Coronary artery (tissue), 2 donors: ENCODE data around the gene NRXN2.

Source experiments
- DNase-seq: peaks from one replicate; pipeline ENCODE4 v3.0.0-alpha.2; 2017; ENCODE audit warnings: low spot score
- H3K27ac ChIP-seq, 2 donors: fragments of 200-600 bp; sonication (generic); one replicate each; pipeline ENCODE4 v1.5.1; 2016 to 2019
- H3K4me3 ChIP-seq: fragments of 200-600 bp; sonication (generic); 2 replicates; pipeline ENCODE4 v1.5.1; 2016; ENCODE audit warnings: mild to moderate bottlenecking, moderate library complexity
- TF ChIP-seq, protein P1 (sequence below): fragments of 200-600 bp; sonication (generic); IDR thresholded peaks from one replicate; pipeline ENCODE4 v1.5.1; 2019; ENCODE audit warnings: antibody characterized with exemption

Gene NRXN2

DNA sequence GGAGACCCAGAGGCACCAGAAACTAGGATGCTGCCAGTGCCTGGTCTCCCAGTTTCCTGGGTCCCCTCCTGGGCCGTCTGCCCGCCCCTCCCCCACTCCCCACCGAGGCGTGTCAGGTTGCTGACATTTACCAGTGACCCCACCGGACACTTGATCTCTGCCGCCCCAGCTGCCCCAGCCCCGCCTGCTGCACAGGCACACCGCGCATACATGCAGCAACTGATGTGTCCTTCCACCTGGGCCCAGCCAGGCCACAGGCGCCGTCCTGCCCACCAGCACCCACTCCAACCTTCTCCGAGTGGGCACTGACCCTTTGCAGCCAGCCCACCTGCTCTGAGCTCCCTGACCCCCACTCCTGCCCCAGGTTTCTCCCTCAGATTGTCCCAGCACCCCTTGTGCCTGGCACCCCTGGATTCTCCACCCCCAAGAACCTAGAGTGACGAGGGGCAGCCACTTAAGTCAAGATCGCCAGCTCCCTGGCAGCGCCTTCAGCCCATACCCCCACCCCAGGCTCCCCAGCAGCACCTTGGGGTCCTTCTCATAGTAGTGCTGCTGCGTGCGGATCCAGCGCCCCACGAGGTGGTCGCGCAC lies 36.2 kb upstream of the NRXN2 start:
- H3K4me3 ChIP-seq = peak overlapping the region; percentile 72
- TF ChIP-seq, protein P1, sequence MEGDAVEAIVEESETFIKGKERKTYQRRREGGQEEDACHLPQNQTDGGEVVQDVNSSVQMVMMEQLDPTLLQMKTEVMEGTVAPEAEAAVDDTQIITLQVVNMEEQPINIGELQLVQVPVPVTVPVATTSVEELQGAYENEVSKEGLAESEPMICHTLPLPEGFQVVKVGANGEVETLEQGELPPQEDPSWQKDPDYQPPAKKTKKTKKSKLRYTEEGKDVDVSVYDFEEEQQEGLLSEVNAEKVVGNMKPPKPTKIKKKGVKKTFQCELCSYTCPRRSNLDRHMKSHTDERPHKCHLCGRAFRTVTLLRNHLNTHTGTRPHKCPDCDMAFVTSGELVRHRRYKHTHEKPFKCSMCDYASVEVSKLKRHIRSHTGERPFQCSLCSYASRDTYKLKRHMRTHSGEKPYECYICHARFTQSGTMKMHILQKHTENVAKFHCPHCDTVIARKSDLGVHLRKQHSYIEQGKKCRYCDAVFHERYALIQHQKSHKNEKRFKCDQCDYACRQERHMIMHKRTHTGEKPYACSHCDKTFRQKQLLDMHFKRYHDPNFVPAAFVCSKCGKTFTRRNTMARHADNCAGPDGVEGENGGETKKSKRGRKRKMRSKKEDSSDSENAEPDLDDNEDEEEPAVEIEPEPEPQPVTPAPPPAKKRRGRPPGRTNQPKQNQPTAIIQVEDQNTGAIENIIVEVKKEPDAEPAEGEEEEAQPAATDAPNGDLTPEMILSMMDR = no peak
- peak; percentile 74 for DNase-seq
- H3K27ac ChIP-seq = peak overlapping the region; percentile 78 to 95

DNA sequence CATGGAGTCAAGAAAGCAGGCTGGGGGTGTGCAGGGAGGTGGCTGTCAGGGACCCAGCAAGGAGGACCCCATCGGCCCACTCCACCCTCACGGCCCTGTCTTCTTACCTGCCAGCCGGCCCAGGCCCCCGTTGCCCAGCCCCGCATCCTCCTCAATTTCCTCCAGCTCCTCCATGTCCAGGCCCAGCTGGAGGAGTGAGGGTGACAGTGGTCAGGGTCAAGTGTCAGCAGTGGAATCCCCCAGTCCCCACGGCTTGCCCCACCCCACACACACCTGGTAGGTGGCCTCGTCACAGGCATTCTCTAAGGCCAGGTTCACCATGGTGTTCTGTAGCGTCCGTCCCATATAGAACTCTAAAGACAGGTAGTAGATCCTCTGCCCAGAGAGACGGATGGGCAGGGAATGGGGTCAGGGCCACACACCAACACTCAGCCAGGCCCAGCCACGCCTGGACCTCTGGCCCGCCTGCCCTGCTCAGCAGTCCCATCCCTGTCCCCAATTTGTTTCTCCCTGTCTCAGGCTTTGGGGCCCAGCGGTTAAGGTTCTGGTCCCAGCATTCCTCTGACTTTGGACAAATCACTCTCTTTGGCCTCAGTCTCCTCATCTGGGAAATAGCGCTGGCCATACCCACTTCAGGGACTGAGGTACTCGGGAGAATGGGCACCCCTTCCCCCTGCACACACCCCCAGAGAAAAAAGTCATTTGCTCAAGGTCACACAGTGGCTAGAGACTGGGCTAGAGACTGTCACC lies 35.5 kb upstream of the NRXN2 start:
- H3K27ac ChIP-seq = peak overlapping the region in 1 of 2 donors; percentile 95
- H3K4me3 ChIP-seq = peak overlapping the region; percentile 72

DNA sequence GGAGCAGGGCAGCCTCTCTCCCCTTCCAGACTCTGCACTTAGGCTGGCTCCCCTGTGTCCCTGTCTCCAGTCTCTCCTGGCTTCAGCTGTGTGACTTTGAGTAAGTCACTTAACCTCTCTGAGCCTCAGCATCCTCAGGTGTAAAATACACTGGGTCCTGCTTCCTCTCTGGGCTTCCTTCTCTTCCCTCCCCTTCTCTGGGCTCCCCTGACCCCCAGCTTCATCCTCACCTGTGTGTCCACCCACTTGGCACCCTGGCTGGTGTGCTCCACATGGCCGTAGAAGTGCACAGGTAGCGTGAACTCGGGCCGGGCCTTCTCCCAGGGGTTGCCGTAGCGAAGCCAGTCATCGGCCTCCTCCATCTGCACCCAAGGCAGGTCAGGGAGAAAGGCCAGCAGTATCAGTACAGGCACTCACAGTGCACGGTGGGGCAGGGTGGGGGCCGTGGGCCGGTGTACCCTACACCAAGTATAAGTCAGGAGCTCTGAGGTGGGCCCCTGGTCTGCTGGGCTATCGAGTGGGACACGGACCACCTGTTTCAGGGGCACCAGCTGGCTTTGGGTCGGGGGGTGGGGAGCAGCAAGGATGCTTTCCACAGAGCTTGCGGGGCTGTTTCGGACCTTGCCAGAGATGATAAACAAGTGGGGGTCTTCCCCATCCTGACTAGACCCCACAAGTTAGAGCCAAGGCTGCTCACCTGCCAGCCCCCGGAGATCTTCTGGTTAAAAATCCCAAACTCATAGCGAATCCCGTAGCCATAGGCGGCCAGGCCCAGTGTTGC lies 34.7 kb upstream of the NRXN2 start:
- TF ChIP-seq, protein P1 = no peak
- H3K27ac ChIP-seq = no peak overlapping the region
- DNase-seq = peak; percentile 71
- no peak overlapping the region for H3K4me3 ChIP-seq

More for the DNA sequence above, 35.5 kb upstream of the NRXN2 start:
- TF ChIP-seq, protein P1 = no peak
- DNase-seq = no peak

DNA sequence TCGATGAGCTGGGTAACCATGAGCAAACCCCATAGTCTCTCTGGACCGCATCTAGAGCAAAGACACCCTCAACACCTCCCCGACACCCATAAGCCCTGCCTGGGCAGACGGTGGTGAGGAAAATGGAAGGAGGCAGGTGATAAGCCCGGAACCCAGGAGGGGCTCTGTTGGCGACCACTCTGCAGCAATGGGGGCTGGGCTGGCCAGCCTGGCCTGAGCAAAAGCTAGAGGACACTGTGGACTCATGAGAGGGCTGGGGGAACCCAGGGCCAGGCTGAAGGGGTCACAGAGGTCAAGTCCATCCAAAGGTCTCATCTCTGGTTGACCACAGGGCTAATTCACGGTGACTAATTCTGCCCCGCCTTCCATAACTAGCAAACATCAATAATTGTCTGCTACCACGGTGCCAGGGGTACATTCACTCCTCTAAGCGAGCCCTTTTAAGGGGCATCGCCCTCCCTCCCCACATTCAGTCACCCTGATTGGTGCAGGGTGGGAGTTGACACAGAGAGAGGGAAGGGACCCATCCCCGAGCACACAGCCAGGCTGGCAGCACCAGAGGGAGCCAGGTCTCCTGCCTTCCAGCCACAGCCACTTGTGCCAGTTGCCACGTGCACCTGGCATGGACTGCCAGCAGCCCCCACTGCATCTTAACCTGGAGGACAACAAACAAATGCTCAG lies 32.8 kb upstream of the NRXN2 start:
- DNase-seq = no peak

DNA sequence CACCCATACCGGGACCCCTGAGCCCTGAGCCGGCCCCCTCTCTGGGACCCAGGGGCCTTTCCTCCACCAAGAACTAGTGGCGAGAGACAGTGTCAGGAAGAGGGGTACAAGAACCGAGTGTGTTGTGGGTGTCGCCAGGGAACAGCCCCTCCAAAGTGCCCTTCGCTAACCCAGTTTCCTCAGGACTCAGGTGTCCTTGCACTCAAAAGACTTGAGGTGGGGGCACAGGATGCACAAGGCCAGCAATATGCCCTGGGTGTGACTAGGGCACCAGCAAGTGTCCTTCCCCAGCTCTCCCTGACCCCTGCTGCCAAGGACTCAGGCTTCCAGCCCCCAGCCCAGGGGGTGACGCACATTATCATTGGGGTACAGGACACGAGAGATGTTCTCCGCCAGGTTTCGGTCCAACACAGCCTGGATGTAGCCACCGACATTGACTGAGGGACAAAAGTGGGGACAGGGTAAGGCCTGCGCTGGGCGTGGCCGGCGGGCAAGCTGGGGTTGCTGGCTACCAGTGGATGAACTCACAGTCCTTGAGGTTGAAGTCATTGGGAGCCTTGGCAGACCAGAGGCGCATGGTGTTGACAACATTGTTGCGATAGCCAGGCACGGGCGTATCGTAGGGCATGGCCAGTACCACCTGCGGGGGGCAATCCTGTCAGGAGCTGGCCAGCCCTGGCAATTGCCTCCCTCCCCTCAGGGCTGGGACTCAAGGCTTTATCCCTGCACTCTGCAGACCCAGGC lies 32.1 kb upstream of the NRXN2 start:
- TF ChIP-seq, protein P1 = no peak
- no peak overlapping the region for H3K27ac ChIP-seq
- no peak overlapping the region for H3K4me3 ChIP-seq
- no peak for DNase-seq

More for the DNA sequence above, 32.8 kb upstream of the NRXN2 start:
- Histone ChIP-seq H3K27ac (no peak overlapping the region), H3K4me3 (no peak overlapping the region)
- TF ChIP-seq, protein P1 = no peak

DNA sequence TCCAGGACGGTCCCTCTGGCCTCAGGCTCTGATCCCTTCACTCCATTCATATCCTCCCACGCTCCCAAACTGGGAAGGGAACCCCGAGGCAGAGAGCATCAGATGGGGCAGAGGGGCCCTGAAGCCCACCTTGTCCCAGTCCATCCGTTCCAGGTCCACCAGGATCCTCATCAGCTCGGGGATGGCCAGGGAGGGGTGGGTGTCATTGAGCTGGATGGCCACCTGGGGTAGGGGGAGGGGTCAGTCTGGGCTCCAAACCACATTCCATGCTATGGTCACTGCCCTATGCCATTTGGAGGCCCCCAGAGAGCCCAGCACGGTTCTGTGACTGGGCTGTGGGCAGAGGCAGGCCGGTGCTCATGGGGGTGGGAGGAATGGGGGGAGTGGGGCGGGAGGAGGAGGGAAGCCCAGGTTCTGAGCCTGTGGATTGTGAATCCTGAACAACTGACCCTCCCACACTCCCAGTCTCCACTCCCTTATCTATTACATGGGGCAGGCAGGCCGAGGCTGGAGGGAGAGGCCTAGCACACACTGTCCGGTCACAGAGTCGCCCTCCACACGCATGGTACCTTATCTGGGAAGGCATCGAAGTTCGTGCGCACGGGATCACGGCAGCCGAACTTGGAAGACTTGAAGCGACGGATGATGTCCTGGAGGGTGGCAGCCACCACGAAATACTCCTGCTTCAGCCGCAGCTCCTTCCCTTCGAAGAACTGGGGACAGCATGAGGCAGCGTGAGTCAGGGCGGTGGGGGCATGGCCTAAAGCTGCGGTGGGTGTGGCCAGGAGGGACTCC lies 31.3 kb upstream of the NRXN2 start:
- H3K27ac ChIP-seq = no peak overlapping the region
- TF ChIP-seq, protein P1 = no peak
- DNase-seq = no peak
- H3K4me3 ChIP-seq = no peak overlapping the region
